Fibroblast of pulmonary artery (primary cell): ENCODE measurements around the gene GOLGA8J.
"Not testable (repeated sequence)": the region's sequence is repeated elsewhere in the genome, so short reads cannot be mapped to it uniquely, and the experiment has no call there.

Source experiments
- DNase-seq: peaks from one replicate; pipeline ENCODE4 v3.0.0-alpha.2; 2010; ENCODE audit warnings: low read depth
- H3K4me3 ChIP-seq: replicated peaks from 2 replicates; pipeline ENCODE4 v1.5.1; 2011; ENCODE audit warnings: low read depth, mild to moderate bottlenecking, control low read depth, low read length, moderate library complexity

GOLGA8J gene

GRCh38 chr15:30130066-30130465 lies 47.3 kb downstream of the GOLGA8J start:
- not testable (repeated sequence) for H3K4me3 ChIP-seq
- DNase-seq: peak; percentile 11

- not testable (repeated sequence) for DNase-seq, H3K4me3 ChIP-seq
Measured at GRCh38 chr15:30134751-30135150, 52.0 kb downstream of the GOLGA8J start, which contains the start of gene GOLGA8T. Gene GOLGA8T, plus strand, starts transcription at chr15:30135051. Its CDS starts 98 bp downstream, at chr15:30135149.
